HG03159 (cell line): ENCODE data around the gene FMNL3.
"Not testable (repeated sequence)": the region's sequence is repeated elsewhere in the genome, so short reads cannot be mapped to it uniquely, and the experiment has no call there.

Experiments
- ATAC-seq: cut with Tn5 transposase; IDR thresholded peaks from one replicate; pipeline ENCODE4 v1.9.1; 2021; ENCODE audit warnings: mild to moderate bottlenecking, moderate library complexity; ENCODE audit not compliant: unreplicated experiment

FMNL3 gene

GRCh38 chr12:49713952-49714351 lies 6.7 kb upstream of the FMNL3 start:
- ATAC-seq, result not testable (repeated sequence)

DNA sequence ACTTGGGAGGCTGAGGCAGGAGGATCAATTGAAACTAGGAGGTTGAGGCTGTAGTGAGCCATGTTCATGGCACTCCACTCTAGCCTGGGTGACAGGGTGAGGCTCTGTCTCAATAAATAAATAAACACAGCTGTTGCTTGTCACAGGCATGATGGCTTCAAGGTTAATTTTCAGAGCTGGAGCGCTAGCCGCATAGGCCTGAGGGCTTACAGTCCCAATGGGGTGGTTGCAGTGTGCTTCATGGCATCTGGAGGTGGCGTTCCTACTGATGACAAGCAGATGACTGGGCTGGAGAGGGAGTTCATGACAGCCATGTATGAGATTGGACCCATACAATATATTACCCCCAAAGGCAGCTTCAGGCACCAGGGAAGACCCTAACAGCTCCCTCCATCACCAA lies 1.6 kb upstream of the FMNL3 start:
- ATAC-seq, result no peak

DNA sequence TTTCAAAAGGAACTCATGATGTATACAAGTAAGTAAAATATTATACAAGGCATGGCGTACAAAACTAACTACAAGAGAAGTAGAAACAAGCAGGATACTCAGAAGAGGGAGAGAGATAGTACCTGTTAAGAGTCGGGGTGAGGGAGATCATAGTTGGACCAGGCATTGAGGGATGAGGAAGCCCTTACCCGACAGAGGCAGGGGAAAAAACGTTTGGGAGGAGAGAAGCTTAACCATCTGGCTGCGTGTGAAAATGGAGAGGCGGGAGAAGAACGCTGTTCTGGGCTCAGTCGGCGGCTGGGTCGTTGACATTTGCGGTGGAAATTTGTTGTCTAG lies 575 bp upstream of the FMNL3 start:
- no peak for ATAC-seq

DNA sequence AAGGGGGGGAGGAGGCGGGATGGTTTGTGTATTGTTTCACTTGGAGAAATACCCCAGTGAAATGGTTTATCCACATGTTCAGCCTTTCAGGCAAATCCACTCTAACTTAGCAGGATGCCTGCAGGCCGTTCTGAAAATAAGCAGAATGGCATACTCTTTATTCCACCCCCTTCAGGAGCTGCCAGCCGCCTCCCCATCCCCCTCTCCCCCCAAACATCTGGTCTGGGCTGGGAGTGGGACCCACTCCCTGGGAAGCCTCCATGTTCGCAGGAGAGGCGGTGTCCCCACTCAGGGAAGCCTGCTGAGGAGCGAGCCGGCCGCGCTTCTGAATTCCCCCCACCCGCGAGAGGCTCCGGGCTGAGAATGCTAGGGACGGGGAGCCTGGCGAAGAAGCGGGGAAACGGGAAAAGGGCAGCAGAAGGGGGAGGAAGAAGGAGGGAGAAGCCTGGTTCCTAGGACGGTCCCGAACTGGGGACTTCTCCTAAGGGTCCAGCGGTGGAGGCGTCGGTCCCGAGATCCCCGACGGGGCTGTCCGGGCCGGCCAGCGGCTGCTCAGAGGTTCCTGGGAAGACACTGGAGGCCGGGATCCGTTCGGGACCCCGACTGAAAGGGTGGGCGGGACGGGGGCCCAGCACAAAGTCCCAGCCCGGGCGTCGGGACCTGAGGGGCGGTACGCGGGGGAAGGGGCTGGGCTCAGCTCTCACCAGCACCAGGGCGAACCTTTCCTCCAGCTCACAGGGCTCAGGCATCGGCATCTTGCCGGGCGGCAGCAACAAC lies 666 bp downstream of the FMNL3 start:
- ATAC-seq, result peak; percentile 29

DNA sequence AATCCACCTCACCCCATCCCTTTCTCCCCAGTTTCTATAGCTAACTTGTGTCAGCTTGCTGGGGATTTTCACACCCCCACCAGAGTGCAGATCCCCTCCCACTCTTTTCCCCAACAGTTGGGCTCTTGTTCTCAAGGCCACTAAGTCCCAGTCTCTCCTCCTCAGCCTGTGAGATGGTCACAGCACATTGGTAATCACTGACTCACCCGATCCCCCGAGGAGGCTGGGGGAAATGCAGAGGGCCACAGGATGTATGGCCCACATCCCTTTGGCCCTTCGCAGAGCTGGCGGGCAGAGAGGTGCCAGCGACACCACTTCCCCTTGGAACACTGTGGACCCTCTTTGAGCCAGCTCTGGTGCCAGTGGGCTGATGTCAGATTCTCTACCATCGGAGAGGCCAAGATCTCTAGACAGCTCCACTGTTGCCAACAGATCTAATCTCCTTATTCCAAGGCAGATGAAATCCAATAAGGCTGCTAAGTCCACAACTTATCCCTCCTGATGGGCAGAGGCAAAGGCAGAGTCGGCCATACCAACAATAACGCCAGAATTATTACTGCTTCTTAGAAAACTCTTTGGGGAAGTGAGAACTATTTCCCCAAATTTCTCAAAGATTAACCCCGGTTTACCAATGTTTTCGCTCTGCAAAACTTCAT lies 1.6 kb downstream of the FMNL3 start:
- no peak for ATAC-seq

- no peak for ATAC-seq
Observed at GRCh38 chr12:49703647-49704137, 3.5 kb downstream of the FMNL3 start.

- ATAC-seq, result no peak
Observed at GRCh38 chr12:49702676-49703215, 4.5 kb downstream of the FMNL3 start.

DNA sequence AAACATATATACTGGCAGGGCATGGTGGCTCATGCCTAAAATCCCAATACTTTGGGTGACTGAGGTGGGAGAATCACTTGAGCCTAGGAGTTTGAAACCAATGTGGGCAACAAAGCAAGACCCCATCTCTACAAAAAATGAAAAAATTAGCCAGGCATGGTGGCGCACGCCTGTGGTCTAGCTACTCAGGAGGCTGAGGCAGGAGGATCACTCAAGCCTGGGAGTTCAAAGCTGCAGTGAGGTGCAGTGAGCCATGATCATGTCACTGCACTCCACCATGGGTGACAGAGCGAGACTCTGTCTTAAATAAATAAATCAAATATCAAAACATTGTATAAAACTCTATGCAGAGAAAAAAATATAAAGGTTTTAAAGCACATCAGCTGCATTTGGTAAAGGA lies 5.2 kb downstream of the FMNL3 start:
- no peak for ATAC-seq

DNA sequence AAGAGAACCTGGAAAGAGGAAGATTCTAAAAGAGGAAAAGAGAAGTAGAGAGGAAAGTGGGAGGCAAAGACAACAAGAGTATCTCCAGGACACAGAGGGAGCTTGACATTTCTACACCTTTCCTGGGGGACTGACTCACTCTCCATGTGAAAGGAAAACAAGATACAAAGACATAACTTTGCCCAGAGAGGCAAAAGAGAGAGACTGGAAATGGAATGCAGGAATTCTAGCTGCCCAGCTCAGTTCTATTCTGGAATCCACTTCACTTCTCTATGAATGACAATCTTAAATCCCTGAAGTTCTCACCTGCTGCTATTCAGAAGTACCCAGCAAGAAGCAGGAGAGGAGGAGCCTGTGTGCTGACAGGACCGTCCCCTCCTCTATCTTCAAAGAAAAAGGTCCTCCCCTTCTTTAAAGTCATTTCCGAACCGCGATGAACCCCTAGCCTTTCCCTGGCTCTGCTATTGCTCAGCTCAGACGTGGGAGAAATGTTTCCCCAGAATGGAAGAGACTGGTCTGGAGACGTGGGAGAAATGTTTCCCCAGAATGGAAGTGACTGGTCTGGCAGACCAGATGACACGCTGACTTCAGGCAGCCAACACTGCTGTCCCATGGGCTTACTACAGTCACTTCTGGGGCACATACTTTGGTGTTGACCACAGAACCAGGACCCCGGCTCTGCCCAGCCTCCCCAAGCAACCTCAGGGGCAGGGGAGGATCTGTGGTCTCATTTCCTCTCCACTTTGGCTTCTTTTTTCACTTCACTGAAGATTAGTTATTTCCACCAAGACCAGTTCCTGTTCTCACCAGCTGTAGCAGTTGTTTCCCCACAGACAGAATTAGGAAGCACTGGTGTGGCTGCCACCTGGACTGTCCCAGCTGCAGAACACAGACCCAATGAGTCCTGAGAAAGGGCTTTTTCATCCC lies 8.3 kb downstream of the FMNL3 start:
- peak; percentile 76 for ATAC-seq

GRCh38 chr12:49697808-49698207 lies 9.4 kb downstream of the FMNL3 start:
- ATAC-seq, result no peak

DNA sequence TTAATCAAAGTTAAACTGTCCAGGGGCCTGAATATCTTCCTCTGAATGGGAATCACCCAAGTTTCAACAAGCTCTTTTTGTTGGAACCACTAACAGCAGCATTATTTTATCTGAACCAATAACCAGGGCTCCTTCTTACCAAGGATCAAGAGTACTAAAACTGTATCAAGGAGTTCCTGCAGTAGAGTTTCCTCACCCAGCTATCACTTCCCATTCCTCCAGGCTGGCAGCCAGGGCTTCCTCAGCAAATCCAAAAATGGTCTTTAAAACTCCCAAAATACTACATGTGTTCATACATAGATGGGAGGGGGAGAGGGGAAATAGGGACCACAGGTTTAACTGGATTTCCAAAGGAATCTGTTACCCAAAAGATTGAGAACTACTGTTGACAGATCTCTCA lies 10.5 kb downstream of the FMNL3 start:
- no peak for ATAC-seq

GRCh38 chr12:49693931-49694444 lies 13.2 kb downstream of the FMNL3 start:
- ATAC-seq, result no peak

DNA sequence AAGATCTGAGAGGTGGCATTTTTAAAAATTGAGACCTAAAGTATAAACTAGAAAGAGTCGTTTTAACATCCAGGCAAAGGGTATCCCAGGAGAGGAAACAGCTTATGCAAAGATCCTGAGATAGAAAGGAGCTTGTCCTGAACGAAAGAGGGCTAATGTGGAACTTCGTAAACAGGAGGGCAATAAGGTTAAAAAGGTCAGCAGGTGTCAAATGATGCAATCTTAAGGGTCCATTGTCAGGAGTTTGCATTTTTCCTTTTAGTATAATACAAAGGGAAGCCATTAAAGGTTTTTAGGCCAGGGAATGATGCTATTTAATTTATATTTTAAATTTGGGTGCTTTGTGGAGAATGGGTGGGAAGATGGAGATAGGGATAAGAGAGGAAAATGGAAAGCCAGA lies 14.4 kb downstream of the FMNL3 start:
- ATAC-seq, result no peak

- no peak for ATAC-seq
Observed at GRCh38 chr12:49689785-49690184, 17.4 kb downstream of the FMNL3 start.

GRCh38 chr12:49689237-49689636 lies 18.0 kb downstream of the FMNL3 start:
- ATAC-seq, result no peak

DNA sequence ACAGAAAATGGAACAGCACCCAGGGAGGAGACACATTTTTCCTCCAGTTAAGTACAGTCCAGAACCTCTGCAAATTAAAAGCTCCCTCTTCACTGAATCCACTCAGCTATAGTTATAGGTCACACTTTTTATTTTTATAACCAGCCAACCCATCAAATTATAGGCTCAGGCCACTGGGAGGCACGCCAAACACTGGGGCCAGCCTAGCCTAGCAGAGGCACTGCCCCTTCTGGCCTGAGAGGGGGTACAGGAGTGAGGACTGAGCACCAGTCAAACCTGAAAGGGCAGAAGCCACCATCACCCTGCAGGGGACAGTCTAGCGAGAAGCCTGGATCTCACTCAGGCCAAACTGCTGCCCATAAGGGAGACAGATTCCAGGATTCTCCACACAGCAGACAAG lies 19.3 kb downstream of the FMNL3 start:
- ATAC-seq, result no peak

DNA sequence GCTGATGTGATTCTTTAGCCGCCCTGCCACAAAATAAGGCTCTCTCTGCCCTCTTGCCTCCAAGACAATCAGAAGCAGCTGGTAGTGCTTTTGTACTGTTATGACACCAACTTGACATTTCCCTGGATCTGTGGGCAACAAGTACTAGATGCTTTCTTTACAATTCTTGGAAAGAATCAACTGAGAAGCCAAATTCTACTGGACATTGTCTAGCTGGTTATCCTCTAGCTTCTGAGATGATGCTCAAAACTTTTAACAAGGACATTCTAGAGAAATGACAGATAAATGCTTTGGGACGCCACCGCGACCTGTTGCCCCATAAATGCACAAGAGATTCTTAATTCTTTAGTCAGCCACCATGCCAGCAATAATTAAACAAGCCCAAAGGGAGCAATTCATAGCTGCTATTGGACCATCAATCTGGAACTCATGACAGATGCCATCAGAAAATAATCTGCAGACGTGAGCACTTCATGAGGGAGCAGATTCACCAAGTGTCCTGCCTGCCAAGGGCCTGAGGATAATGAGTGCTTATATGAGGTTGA lies 22.8 kb downstream of the FMNL3 start:
- no peak for ATAC-seq

DNA sequence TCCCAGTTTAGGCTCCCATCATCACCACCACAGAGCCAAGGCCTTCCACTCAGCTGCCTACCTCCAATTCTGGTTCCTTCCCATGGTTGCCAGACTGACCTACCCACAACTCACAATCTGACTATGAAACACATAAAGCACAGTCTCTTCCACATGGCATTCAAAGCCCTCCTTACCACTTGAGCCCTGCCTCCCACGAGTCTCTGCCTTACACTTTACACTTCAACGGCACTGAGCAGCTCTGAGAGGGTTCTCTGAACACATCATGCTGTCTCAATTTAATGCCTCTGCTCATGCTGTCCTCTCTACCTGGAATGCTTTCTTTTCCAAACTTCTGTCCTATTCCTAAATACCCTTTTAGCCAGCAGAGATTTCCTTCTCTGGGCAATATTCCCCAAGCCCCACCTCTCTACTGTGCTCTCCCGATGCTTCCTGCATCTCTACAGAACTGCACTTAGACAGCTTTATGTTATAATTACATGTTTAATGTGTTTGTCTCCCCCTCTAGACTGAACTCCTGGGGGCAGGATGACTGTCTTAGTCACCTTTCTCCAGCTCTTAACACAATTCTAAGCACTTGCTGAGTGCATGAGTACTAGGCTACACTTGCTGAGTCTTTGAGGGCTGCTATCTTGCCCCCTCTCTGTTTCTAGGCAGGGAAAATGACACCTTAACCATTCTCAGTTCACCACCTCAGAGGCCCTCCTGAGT lies 23.5 kb downstream of the FMNL3 start:
- ATAC-seq, result no peak

DNA sequence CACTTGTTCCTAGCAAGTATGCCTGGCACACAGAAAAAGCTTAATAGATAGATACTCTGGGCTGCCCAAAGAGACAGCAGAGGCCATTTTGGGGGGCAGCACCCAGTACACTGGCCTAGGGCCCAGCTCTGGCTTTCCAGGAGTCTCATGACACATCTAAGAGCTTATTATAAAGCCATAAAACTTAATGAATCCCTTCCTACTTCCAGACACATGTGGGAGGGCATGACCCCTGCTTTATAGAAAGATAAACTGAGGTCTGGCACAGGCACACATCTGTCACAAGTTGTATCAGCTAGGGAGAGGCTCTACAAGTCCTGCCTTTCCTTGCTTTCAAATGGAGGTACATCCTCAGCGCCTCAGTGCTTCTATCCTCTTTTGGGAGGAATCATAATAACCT lies 27.1 kb downstream of the FMNL3 start:
- ATAC-seq, result no peak

- ATAC-seq, result no peak
Observed at GRCh38 chr12:49678711-49679110, 28.5 kb downstream of the FMNL3 start.
